Nephron progenitor cell (in vitro differentiated cells): ENCODE measurements around the gene GLOD5.

Experiments used
- DNase-seq: peaks from one replicate; pipeline ENCODE4 v3.0.0; 2021
- H3K27ac Mint-ChIP-seq: 2 replicates; pipeline ENCODE4 v1.8.0; 2021; ENCODE audit warnings: mild to moderate bottlenecking, moderate library complexity, mixed read lengths
- H3K27me3 Mint-ChIP-seq: 2 replicates; pipeline ENCODE4 v1.8.0; 2021; ENCODE audit warnings: mild to moderate bottlenecking, low read depth, mixed read lengths; ENCODE audit not compliant: poor library complexity
- H3K36me3 Mint-ChIP-seq: 2 replicates; pipeline ENCODE4 v1.8.0; 2021; ENCODE audit warnings: low read depth, mixed read lengths
- H3K4me1 Mint-ChIP-seq: 2 replicates; pipeline ENCODE4 v1.8.0; 2021; ENCODE audit warnings: mixed read lengths
- H3K4me3 Mint-ChIP-seq: 2 replicates; pipeline ENCODE4 v1.8.0; 2021; ENCODE audit warnings: mild to moderate bottlenecking, moderate library complexity, mixed read lengths
- H3K9me3 Mint-ChIP-seq: 2 replicates; pipeline ENCODE4 v1.8.0; 2021; ENCODE audit warnings: mild to moderate bottlenecking, moderate library complexity, mixed read lengths
- CTCF ChIP-seq: fragments of 200-600 bp; sonication (generic); IDR thresholded peaks from 2 replicates; pipeline ENCODE4 v1.5.0; 2021; ENCODE audit warnings: antibody characterized with exemption

GLOD5 gene

DNA sequence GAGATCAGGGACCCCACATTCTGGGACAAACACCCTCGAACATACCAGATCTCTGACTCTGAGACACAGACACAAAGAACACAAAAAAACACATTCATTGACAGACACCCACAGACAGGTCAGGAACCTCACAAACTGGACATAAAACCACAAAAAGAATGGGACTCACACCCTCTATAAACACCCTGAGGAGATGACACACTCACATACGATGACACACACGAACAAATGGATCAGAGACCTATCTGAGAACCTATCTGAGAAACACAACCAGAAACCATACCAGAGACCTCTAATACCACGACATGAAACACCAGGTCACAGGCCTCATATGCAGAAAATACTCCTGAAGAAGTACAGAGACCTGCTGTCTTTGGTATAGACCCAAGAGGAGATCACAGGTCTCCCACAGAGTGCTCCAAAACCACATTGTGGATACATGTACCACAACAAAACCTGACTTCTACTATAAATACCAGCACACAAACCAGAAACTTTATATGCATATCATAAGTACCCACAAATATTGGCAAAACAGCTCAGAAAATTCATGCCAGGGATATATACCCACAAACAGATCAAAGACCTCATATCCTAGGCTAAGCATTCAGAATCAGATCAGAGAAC lies 45.6 kb upstream of the GLOD5 start:
- peaks cover 11% of the 10 kb centered on the region for H3K4me1 Mint-ChIP-seq
- no peak for DNase-seq
- peaks cover 64% of the 10 kb centered on the region for H3K9me3 Mint-ChIP-seq
- TF ChIP-seq CTCF, result no peak
- no peaks in the 10 kb centered on the region for H3K36me3 Mint-ChIP-seq
- H3K27ac Mint-ChIP-seq, result peak overlapping the region; percentile 36
- no peaks in the 10 kb centered on the region for H3K27me3 Mint-ChIP-seq
- H3K4me3 Mint-ChIP-seq, result no peak overlapping the region

- no peak overlapping the region for H3K27ac Mint-ChIP-seq
- DNase-seq, result no peak
- peaks cover 38% of the 10 kb centered on the region for H3K9me3 Mint-ChIP-seq
- TF ChIP-seq CTCF, result no peak
- H3K36me3 Mint-ChIP-seq, result no peaks in the 10 kb centered on the region
- H3K4me1 Mint-ChIP-seq, result peaks cover under 1% of the 10 kb centered on the region
- H3K4me3 Mint-ChIP-seq, result no peak overlapping the region
- peaks cover 3% of the 10 kb centered on the region for H3K27me3 Mint-ChIP-seq
Observed at GRCh38 chrX:48719958-48720357, 41.6 kb upstream of the GLOD5 start.

GRCh38 chrX:48720577-48721250 lies 40.8 kb upstream of the GLOD5 start:
- H3K9me3 Mint-ChIP-seq, result peaks cover 37% of the 10 kb centered on the region
- peaks cover 3% of the 10 kb centered on the region for H3K27me3 Mint-ChIP-seq
- H3K4me3 Mint-ChIP-seq, result no peak overlapping the region
- H3K27ac Mint-ChIP-seq, result no peak overlapping the region
- H3K4me1 Mint-ChIP-seq, result no peaks in the 10 kb centered on the region
- DNase-seq, result no peak
- no peaks in the 10 kb centered on the region for H3K36me3 Mint-ChIP-seq
- no peak for TF ChIP-seq CTCF

- no peaks in the 10 kb centered on the region for H3K36me3 Mint-ChIP-seq
- no peak for DNase-seq
- H3K4me3 Mint-ChIP-seq, result no peak overlapping the region
- peaks cover 3% of the 10 kb centered on the region for H3K27me3 Mint-ChIP-seq
- no peak overlapping the region for H3K27ac Mint-ChIP-seq
- no peak for TF ChIP-seq CTCF
- H3K4me1 Mint-ChIP-seq, result no peaks in the 10 kb centered on the region
- H3K9me3 Mint-ChIP-seq, result peaks cover 38% of the 10 kb centered on the region
Observed at GRCh38 chrX:48721916-48722315, 39.6 kb upstream of the GLOD5 start.

GRCh38 chrX:48726596-48726995 lies 35.0 kb upstream of the GLOD5 start:
- Mint-ChIP-seq H3K27ac (no peak overlapping the region), H3K36me3 (no peaks in the 10 kb centered on the region), H3K27me3 (peaks cover 3% of the 10 kb centered on the region), H3K9me3 (peaks cover 56% of the 10 kb centered on the region), H3K4me1 (peaks cover 5% of the 10 kb centered on the region), H3K4me3 (no peak overlapping the region)
- TF ChIP-seq CTCF, result no peak
- DNase-seq, result no peak

GRCh38 chrX:48728653-48729052 lies 32.9 kb upstream of the GLOD5 start:
- Mint-ChIP-seq H3K27ac (no peak overlapping the region), H3K27me3 (peaks cover 4% of the 10 kb centered on the region), H3K4me3 (no peak overlapping the region), H3K9me3 (peaks cover 62% of the 10 kb centered on the region), H3K36me3 (no peaks in the 10 kb centered on the region), H3K4me1 (peaks cover 5% of the 10 kb centered on the region)
- no peak for DNase-seq
- TF ChIP-seq CTCF, result no peak
